ENCODE measurements around the gene CPPED1.

DNA sequence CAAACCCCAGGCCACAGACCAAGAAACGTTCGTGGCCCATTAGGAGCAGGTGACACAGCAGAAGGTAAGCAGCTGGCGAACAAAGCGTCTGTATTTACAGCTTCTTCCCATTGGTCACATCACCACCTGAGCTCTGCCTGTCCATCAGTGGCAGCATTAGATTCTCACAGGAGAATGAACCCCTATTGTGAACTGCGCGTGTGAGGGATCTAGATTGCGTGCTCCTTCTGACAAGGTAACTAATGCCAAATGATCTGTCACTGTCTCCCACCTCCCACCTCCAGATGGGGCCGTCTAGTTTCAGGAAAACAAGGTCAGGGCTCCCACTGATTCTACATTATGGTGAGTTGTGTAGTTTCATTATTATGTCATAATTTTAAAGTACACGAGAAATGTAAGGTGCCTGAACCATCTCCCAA, 186.3 kb downstream of the CPPED1 start:
- no peak for TF ChIP-seq CTCF (IDR thresholded peaks at IDR 0.05; ENCODE audit: low read depth, low read length, poor library complexity, severe bottlenecking)
- TF ChIP-seq EZH2phosphoT487 (IDR thresholded peaks at IDR 0.05; ENCODE audit: borderline replicate concordance, low read length) = no peak
